Astrocyte of the spinal cord (primary cell): ENCODE data around the gene TMEM120B.

Experiments used
- DNase-seq: peaks from one replicate; pipeline ENCODE4 v3.0.0; 2011; ENCODE audit warnings: low read depth, low spot score
- H3K4me3 ChIP-seq: 2 replicates; pipeline ENCODE4 v1.5.1; 2011; ENCODE audit warnings: low read depth, mild to moderate bottlenecking, low read length, moderate library complexity
- CTCF ChIP-seq: IDR thresholded peaks from 2 replicates; pipeline ENCODE4 v1.5.1; 2012; ENCODE audit warnings: low read depth, mild to moderate bottlenecking, low read length, inconsistent platforms
- in situ Hi-C: cut with HindIII; loops from 2 replicates; pipeline ENCODE4 v1.10.0; 2017; ENCODE audit warnings: low sequenced_read_pairs

Gene TMEM120B

GRCh38 chr12:121812320-121812871 lies 99.8 kb downstream of the TMEM120B start:
- peak; percentile 70 for DNase-seq
- TF ChIP-seq CTCF: no peak
- in situ Hi-C loops: no loop called here
- peak overlapping the region; percentile 65 for H3K4me3 ChIP-seq

GRCh38 chr12:121812921-121813896 lies 100.7 kb downstream of the TMEM120B start:
- TF ChIP-seq CTCF: no peak
- peak overlapping the region; percentile 65 for H3K4me3 ChIP-seq
- in situ Hi-C loops: no loop called here
- no peak for DNase-seq

- no peak for TF ChIP-seq CTCF
- H3K4me3 ChIP-seq: no peak overlapping the region
- no peak for DNase-seq
- in situ Hi-C loops: no loop called here
Observed at GRCh38 chr12:121813951-121814350, 101.4 kb downstream of the TMEM120B start.

- no peak for TF ChIP-seq CTCF
- no peak for DNase-seq
- in situ Hi-C loops: no loop called here
- no peak overlapping the region for H3K4me3 ChIP-seq
Observed at GRCh38 chr12:121814429-121815119, 102.0 kb downstream of the TMEM120B start.

GRCh38 chr12:121815263-121815662 lies 102.7 kb downstream of the TMEM120B start:
- H3K4me3 ChIP-seq: no peak overlapping the region
- no peak for DNase-seq
- TF ChIP-seq CTCF: no peak
- in situ Hi-C loops: no loop called here

GRCh38 chr12:121816925-121817647 lies 104.5 kb downstream of the TMEM120B start:
- H3K4me3 ChIP-seq: no peak overlapping the region
- no peak for TF ChIP-seq CTCF
- in situ Hi-C loops: no loop called here
- DNase-seq: no peak
